Retina (tissue), 1 donor: ENCODE measurements around the gene FOXA3.

Source experiments
- DNase-seq: peaks from one replicate; pipeline ENCODE4 v3.0.0-alpha.2; 2016

Gene FOXA3

GRCh38 chr19:45863840-45864628 is at the start of gene FOXA3:
FOXA3 (plus strand) TSS chr19:45864326; CDS start chr19:45864457, 131 bp downstream.
- peak; percentile 41 for DNase-seq

DNA sequence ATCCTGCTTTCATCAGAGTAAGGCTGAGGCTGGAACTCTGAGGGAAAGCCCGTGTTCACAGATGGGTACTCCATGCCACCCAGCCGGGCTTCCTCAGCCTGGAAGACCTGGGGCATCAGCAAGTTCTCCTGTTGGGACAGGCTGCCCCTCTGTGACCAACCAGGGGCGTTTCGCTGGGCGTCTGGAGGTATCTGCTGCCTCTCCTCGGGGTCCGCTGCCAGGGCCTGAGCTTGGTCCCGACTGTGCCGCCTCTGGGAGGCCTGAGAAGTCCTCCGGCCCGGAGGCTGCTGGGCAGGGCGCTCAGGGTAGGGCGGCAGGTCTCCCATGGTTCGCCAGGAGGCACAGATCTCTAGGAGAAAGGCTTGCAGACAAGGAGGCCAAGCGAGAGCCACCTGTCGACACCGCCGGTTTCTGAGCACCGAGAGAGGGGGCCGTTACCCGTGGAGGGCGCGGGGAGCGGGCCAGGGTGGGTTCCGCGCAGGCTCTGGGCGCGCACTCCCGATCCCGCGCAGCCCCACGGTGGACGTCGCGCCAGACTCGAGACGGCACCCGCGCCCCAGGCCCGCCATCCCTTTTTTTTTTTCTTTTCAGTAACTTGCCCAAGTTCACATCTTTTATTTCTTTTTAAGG is 49.2 kb upstream of the FOXA3 start, which contains the start of gene RSPH6A:
Gene RSPH6A (minus strand): TSS at position 458 of the 630 bp plus-strand sequence. CDS start 132 bp downstream, at position 326.
- peak; percentile 56 for DNase-seq

DNA sequence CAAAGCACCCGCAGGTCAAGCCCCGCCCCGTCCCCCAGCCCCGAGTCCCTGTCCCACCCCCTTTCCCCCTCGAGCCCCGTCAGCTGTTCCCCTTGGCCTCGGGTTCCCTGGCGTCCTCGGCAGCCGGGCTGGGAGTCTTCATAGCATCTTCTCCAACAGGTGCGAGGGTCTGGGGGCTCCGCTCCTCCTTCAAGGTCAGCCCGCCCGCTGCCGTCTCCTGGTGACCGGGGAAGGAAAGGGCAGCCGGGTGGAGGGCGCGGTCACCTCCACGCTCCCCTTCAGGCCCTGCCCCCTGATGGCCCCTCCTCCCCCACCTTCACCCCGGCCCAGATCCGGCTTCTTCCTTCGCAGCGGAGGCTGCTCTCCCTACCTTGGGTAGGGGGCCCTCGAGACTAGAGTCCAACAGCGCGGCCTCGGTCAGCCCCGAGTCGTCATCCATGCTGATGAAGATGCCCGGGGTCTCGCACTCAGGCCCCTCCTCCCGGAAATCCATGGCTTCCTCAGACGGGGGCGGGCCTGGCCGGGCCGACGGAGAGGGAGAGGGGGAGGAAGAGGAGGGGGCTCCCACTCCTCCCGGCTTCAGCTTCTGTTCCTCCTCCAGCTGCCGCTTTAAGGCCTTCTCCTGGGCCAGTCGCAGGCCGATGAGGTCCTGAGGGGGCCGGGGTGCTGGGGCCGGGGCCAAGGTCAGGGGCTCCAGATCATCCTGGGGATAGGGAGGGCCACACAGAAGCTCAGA is 48.5 kb upstream of the FOXA3 start:
- peak; percentile 73 for DNase-seq

- no peak for DNase-seq
These were observed 47.7 kb upstream of the FOXA3 start for GRCh38 chr19:45816236-45817009.

- peak; percentile 92 for DNase-seq
These were observed 47.0 kb upstream of the FOXA3 start for GRCh38 chr19:45817010-45817724.

DNA sequence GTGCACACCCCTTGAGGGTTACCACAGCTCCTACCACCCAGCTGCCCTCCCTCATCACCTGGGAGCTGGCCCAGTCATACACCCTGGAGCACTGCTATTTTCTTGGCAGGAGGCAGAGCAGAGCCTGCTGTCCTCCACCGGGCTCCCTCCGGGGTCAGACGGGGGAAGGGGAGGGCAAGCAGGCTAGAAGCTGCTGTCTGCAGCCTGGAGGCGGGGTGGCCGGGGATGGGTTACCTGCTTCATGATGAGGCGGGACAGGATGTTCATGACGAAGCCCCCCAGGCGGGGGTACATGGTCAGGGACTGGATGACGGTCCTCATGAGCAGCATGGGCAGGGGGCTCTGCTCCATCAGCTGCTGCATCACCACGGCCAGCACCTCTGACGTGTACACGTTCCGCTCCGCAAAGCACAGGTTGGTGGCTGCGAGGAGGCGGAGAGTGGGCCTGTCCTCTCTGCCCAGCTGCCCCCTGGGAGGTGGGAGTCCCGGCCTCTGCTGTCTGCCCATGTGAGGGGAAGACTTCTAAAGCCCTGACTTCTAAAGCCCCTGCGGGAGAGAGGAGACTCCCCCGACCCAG is 46.3 kb upstream of the FOXA3 start:
- DNase-seq = no peak

DNA sequence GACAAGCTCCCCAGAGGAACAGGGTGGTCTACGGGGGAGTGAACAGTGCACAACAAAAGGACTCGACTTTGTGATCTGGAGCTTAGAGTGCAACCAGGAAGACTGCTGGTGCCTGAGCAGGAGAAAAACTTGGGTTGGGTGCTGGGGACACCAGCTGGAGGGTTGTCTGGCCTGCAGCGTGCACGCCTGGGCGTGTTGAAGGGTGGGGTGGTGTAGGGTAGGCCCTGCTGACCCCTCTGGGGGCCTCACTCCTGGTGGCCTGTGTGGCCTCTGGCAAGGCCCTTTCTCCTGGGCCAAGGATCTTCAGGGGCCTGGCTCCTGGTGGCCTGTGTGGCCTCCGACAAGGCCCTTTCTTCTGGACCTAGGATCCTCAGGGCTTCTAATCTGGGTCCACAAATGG is 44.4 kb upstream of the FOXA3 start:
- no peak for DNase-seq

DNA sequence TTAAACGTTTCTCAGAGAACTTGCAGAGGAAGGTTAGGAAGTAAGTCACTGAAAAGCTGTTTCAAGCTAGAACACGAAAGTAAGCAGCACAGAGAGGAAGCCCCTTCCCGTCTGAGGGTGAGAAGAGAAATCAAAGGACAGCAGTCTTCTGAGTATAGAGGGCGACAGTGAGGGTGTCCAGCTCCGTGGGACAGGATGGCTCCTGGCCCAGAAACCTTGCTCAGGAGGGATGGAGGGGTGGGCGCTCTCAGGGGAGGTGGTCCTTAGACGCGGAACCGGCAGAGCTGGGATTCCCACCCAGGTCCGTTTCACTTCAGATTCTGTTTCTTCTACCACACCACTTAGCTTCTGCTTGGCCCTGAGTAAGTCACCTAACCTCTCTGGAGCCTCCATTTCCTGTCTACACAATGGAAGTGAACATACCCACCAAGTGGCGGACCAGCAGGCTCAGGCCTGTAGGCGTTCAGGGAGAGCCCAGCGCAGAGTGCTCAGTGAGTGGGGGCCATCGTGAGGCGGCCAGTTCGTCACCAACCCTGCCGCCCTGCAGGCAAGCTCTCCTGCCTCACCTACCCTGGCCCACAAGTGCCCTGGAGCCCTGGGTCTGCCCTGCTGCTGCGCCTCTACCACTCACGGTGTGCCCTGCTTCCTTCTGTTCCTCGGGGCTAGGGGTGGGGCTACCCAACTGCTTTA is 43.6 kb upstream of the FOXA3 start:
- DNase-seq = no peak

GRCh38 chr19:45821103-45821521 is 43.0 kb upstream of the FOXA3 start:
- DNase-seq = no peak

GRCh38 chr19:45821570-45821969 is 42.6 kb upstream of the FOXA3 start:
- no peak for DNase-seq

DNA sequence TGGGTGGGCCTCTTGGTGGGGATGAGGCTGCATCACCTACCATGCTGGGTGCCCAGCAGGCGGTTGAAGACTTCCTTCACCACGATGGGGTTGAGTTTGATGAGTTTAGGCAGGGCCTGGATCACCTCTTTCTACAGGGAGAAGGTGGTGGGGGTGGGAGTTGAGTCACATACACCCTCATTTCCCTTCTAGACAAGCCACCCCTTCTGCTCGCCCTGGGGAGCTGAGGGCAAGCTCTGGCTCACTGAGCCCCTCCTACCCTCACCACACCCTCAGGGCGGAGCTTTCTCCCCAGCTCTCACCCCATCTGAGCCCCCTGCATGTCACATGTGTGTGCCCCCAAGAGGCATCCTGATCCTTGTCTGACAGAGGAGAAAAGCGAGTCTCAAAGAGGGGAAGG is 41.4 kb upstream of the FOXA3 start:
- no peak for DNase-seq

- no peak for DNase-seq
These were observed 40.9 kb upstream of the FOXA3 start for GRCh38 chr19:45823182-45823581.

DNA sequence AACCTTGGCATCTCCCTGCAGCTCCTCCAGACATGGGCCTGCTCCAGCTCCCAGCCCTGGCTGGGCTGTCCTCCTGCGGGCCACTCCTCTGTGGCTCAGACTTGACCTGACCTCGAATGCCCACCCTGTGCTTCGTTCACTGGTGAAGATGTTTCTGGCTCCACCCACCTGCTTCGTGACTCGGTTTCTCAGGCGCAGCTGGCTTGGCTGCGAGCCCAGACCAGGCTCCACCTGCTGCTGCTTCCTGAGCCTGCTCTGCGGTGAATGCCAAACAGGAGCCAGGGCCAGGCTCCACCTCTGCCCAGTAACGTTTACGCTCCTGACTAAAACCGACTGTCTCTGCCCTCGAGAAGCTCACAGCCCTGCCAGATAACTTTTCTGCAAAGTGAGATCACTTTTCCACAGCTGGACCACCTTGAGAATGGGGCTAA is 40.1 kb upstream of the FOXA3 start:
- DNase-seq = no peak

DNA sequence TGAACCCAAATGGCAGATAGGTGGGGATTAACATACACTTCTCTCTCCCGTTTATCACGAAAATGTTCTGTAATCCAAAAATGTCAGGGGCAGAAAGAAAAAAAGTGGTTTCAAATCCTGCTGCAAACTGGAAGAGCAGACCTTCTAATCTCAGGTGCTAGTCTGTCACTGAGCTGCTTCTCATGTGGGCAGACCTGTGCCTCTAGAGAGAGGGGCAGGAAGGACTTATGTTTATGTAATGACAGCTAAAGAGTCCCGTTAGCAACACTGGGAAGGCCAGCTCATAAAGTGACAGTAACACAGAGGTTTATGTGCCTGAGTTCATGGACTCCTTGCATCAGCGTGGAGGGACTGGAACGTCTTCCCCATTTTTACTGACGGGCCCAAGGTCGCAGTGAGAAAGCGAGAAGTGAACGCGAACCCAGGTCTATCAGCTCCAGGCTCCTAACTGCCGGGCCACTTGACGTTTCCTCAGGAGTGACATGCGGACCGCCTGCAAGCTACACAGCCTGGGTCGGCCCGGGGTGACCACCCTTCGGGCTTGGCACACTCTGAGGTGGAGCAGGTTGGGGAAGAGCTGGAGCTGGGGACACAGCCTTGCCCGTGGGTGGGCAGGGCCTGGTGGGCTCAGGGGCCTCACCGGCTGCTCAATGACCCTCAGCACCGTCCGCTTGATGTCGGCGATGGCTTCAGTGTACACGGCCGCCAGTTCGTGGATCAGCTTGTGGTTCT is 39.4 kb upstream of the FOXA3 start:
- DNase-seq = no peak

- DNase-seq = no peak
These were observed 38.9 kb upstream of the FOXA3 start for GRCh38 chr19:45825263-45825605.

- DNase-seq = no peak
These were observed 37.9 kb upstream of the FOXA3 start for GRCh38 chr19:45825917-45826893.

- no peak for DNase-seq
These were observed 37.2 kb upstream of the FOXA3 start for GRCh38 chr19:45826934-45827333.

DNA sequence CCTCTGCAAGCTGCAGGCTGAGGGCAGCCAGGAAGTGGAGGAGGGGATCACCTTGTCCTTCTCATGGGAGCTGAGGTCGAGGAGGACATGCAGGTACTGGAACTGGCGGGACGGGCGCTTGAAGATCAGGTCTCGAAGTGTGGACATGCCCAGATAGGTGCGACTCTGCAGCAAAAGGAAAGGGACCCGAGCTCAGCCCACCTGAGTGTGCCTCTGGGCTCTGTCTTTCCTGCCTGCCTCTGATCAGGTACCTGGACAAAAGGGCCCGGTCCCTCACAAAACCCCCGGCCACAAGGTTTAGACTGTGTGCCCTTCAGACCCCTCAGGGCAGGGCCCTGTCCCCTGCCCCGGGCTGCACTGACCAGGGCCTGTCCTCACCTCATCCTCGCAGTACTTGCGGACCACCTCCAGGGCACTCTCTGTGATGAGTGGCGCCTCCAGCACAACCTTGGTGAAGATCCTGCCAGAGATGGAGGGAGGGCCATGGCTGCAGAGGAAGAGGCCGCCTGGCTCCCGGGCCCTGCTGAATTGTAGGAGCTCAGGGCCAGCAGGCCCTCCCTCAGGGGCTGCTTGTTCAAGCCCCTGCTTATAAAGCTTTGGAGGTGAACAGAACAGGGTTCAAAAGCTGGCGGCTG is 36.5 kb upstream of the FOXA3 start:
- no peak for DNase-seq

DNA sequence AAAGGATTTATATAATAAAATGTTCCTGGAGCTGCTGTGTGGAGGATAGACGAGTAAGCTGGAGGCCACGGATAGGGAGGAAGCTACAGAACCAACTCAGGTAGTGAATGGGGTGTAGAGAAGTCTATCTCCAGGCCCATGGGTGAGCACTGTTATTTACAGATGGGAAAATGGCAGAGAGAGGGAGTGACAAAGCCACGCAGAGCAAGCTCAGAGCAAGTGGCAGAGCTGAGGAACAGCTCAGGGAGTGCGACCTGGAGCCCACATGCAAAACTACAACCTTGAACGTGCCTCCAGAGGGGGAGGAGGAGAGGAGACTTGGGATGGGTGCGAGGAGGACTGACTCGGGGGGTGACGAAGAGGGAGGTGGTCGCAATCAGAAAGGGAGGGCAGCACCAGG is 35.6 kb upstream of the FOXA3 start:
- DNase-seq = no peak
